IMR-90 (cell line): ENCODE measurements around the gene RUSF1. TPM values are rescaled to one million over a fixed set of nuclear protein-coding genes. Genes with fewer than 3 reads are reported as not detected.

Source experiments
- ATAC-seq: fragments of 200-7000 bp; cut with Tn5 transposase; 2 replicates; pipeline ENCODE4 v1.9.1; 2020; ENCODE audit warnings: low read depth, mild to moderate bottlenecking, moderate library complexity
- BruUV-seq: library from RNA; stranded (reverse); fragments of 400-500 nt; replicated peaks from 2 replicates; lab custom pipeline; 2021; lab: Mats Ljungman, UMichigan
- CTCF ChIA-PET: fragments of 300-600 bp; formaldehyde crosslinking; extraction: SDS; loops from one replicate; lab custom pipeline; 2021; ENCODE audit warnings: antibody characterized with exemption; lab: Yijun Ruan, JAX
- POLR2A ChIA-PET: fragments of 300-600 bp; sonication (Branson Sonifier 250); formaldehyde crosslinking; loops from one replicate; lab custom pipeline; 2022; ENCODE audit warnings: antibody characterized with exemption; ENCODE audit not compliant: unreplicated experiment; lab: Charles Lee
- DNase-seq: peaks from one replicate; pipeline ENCODE4 v3.0.0; 2013
- H2AFZ ChIP-seq: replicated peaks from 2 replicates; pipeline ENCODE3; 2013; ENCODE audit warnings: low read length, mild to moderate bottlenecking; ENCODE audit not compliant: poor library complexity
- H2AK5ac ChIP-seq: 2 replicates; pipeline ENCODE4 v1.6.1; 2013; ENCODE audit warnings: low read depth, low read length, inconsistent platforms
- H2AK9ac ChIP-seq: replicated peaks from 2 replicates; pipeline ENCODE3; 2013; ENCODE audit warnings: mild to moderate bottlenecking, low read depth, low read length, moderate library complexity; ENCODE audit not compliant: poor library complexity
- H2BK120ac ChIP-seq: 2 replicates; pipeline ENCODE4 v1.6.1; 2013; ENCODE audit warnings: low read depth, low read length, inconsistent platforms
- H2BK15ac ChIP-seq: 3 replicates; pipeline ENCODE4 v1.6.1; 2013; ENCODE audit warnings: low read depth, low read length, inconsistent platforms
- H2BK20ac ChIP-seq: 2 replicates; pipeline ENCODE4 v1.6.1; 2013; ENCODE audit warnings: low read depth, mild to moderate bottlenecking, inconsistent platforms, low read length, moderate library complexity
- H2BK5ac ChIP-seq: 2 replicates; pipeline ENCODE4 v1.6.1; 2013; ENCODE audit warnings: mild to moderate bottlenecking, low read depth, low read length, inconsistent platforms; ENCODE audit not compliant: poor library complexity, severe bottlenecking
- H3K14ac ChIP-seq: replicated peaks from 2 replicates; pipeline ENCODE4 v1.6.1; 2013; ENCODE audit warnings: low read depth, low read length, inconsistent platforms
- H3K18ac ChIP-seq: 2 replicates; pipeline ENCODE4 v1.6.1; 2013; ENCODE audit warnings: low read depth, low read length, control low read depth
- H3K23ac ChIP-seq: 2 replicates; pipeline ENCODE4 v1.6.1; 2013; ENCODE audit warnings: low read depth, low read length, inconsistent platforms
- H3K27ac ChIP-seq: 2 replicates; pipeline ENCODE4 v1.5.1; 2013; ENCODE audit warnings: mild to moderate bottlenecking, control low read depth, low read length; ENCODE audit not compliant: insufficient read depth
- H3K27me3 ChIP-seq: 2 replicates; pipeline ENCODE4 v1.6.1; 2013; ENCODE audit warnings: low read length; ENCODE audit not compliant: control insufficient read depth, insufficient read depth
- H3K36me3 ChIP-seq: 2 replicates; pipeline ENCODE4 v1.6.1; 2013; ENCODE audit warnings: low read length, mixed read lengths; ENCODE audit not compliant: control insufficient read depth, insufficient read depth
- H3K4ac ChIP-seq: 2 replicates; pipeline ENCODE4 v1.6.1; 2013; ENCODE audit warnings: low read depth, low read length, inconsistent platforms
- H3K4me1 ChIP-seq: 2 replicates; pipeline ENCODE4 v1.6.1; 2013; ENCODE audit warnings: low read length, mixed read lengths; ENCODE audit not compliant: control insufficient read depth, insufficient read depth
- H3K4me2 ChIP-seq: 2 replicates; pipeline ENCODE4 v1.6.1; 2013; ENCODE audit warnings: low read depth, mild to moderate bottlenecking, control low read depth, low read length, moderate library complexity
- H3K4me3 ChIP-seq: 2 replicates; pipeline ENCODE4 v1.5.1; 2013; ENCODE audit warnings: low read depth, mild to moderate bottlenecking, control low read depth, low read length, moderate library complexity; ENCODE audit not compliant: insufficient read depth
- H3K56ac ChIP-seq: 2 replicates; pipeline ENCODE4 v1.6.1; 2013; ENCODE audit warnings: low read length, inconsistent platforms; ENCODE audit not compliant: insufficient read depth; ENCODE audit errors: extremely low read depth
- H3K79me1 ChIP-seq, 2 experiments: 2 replicates each; pipeline ENCODE4 v1.6.1; 2013; ENCODE audit warnings: low read length in 2 of 2, inconsistent platforms in 1 of 2, low read depth in 1 of 2
- H3K9ac ChIP-seq: 2 replicates; pipeline ENCODE4 v1.6.1; 2013; ENCODE audit warnings: low read depth, low read length, control low read depth
- H3K9me1 ChIP-seq: 2 replicates; pipeline ENCODE4 v1.6.1; 2013; ENCODE audit warnings: low read length, inconsistent platforms; ENCODE audit not compliant: insufficient read depth
- H3K9me3 ChIP-seq: 2 replicates; pipeline ENCODE4 v1.6.1; 2013; ENCODE audit warnings: low read length; ENCODE audit not compliant: control insufficient read depth, insufficient read depth
- H4K20me1 ChIP-seq: 2 replicates; pipeline ENCODE4 v1.6.1; 2013; ENCODE audit warnings: low read length, inconsistent platforms; ENCODE audit not compliant: insufficient read depth
- H4K5ac ChIP-seq: 2 replicates; pipeline ENCODE4 v1.6.1; 2013; ENCODE audit warnings: mild to moderate bottlenecking, low read depth, low read length, control low read depth
- H4K8ac ChIP-seq, 2 experiments: 2 replicates each; pipeline ENCODE4 v1.6.1; 2013; ENCODE audit warnings: low read depth in 2 of 2, low read length in 2 of 2, control low read depth in 1 of 2, inconsistent platforms in 1 of 2
- H4K91ac ChIP-seq: 2 replicates; pipeline ENCODE4 v1.6.1; 2013; ENCODE audit warnings: low read depth, low read length, inconsistent platforms; ENCODE audit not compliant: insufficient read depth
- BHLHE40 ChIP-seq: fragments of 150-350 bp; IDR thresholded peaks from 2 replicates; pipeline ENCODE4 v1.6.1; 2016; ENCODE audit warnings: mild to moderate bottlenecking, low read depth, low read length
- CEBPB ChIP-seq: IDR thresholded peaks from 2 replicates; pipeline ENCODE4 v1.6.1; 2012; ENCODE audit warnings: low read depth, low read length, improper control_type of control experiment
- CHD1 ChIP-seq: IDR thresholded peaks from 2 replicates; pipeline ENCODE4 v1.6.1; 2012; ENCODE audit warnings: low read depth, low read length, improper control_type of control experiment
- CTCF ChIP-seq: conservative IDR thresholded peaks from 2 replicates; pipeline ENCODE4 v1.5.1; 2012; ENCODE audit warnings: mild to moderate bottlenecking, low read depth, low read length, improper control_type of control experiment
- ELK1 ChIP-seq: fragments of 150-350 bp; IDR thresholded peaks from 2 replicates; pipeline ENCODE4 v1.6.1; 2016; ENCODE audit warnings: low read depth, mild to moderate bottlenecking, low read length, moderate library complexity, borderline replicate concordance
- FOS ChIP-seq: fragments of 150-350 bp; IDR thresholded peaks from 2 replicates; pipeline ENCODE4 v1.6.1; 2016; ENCODE audit warnings: low read depth, low read length
- MAFK ChIP-seq: IDR thresholded peaks from 2 replicates; pipeline ENCODE4 v1.6.1; 2012; ENCODE audit warnings: low read depth, low read length, improper control_type of control experiment
- MAZ ChIP-seq: IDR thresholded peaks from 2 replicates; pipeline ENCODE4 v1.6.1; 2012; ENCODE audit warnings: low read depth, mild to moderate bottlenecking, low read length, improper control_type of control experiment, moderate library complexity, borderline replicate concordance
- MXI1 ChIP-seq: IDR thresholded peaks from 2 replicates; pipeline ENCODE4 v1.6.1; 2012; ENCODE audit warnings: low read depth, mild to moderate bottlenecking, low read length, moderate library complexity, borderline replicate concordance
- NFE2L2 ChIP-seq: fragments of 150-350 bp; IDR thresholded peaks from 2 replicates; pipeline ENCODE4 v1.6.1; 2016; ENCODE audit warnings: low read depth, mild to moderate bottlenecking, low read length
- POLR2A ChIP-seq: IDR thresholded peaks from 2 replicates; pipeline ENCODE4 v1.6.1; 2012; ENCODE audit warnings: mild to moderate bottlenecking, low read depth, low read length
- RAD21 ChIP-seq: IDR thresholded peaks from 2 replicates; pipeline ENCODE4 v1.6.1; 2012; ENCODE audit warnings: low read length, improper control_type of control experiment
- RFX5 ChIP-seq: IDR thresholded peaks from 2 replicates; pipeline ENCODE4 v1.8.0; 2012; ENCODE audit warnings: low read depth, mild to moderate bottlenecking, low read length, moderate library complexity
- SMC3 ChIP-seq: fragments of 150-350 bp; IDR thresholded peaks from 2 replicates; pipeline ENCODE4 v1.6.1; 2016; ENCODE audit warnings: low read depth, mild to moderate bottlenecking, antibody characterized with exemption, low read length, moderate library complexity
- USF2 ChIP-seq: fragments of 150-350 bp; IDR thresholded peaks from 2 replicates; pipeline ENCODE4 v1.6.1; 2017; ENCODE audit warnings: mild to moderate bottlenecking, antibody characterized with exemption, low read length, low read depth
- WGBS, 2 experiments: methylation state at CpG; one replicate each; pipeline versions ENCODE4 v1.1.5 to v1.1.7; 2013; ENCODE audit warnings: missing lambda C conversion rate in 2 of 2; ENCODE audit not compliant: insufficient read length in 1 of 2; ENCODE audit errors: extremely low coverage in 2 of 2; 5-methylcytosine and 5-hydroxymethylcytosine counted together
- dilution Hi-C: fragments of 300-500 bp; cut with HindIII; formaldehyde crosslinking; loops from one replicate; pipeline ENCODE4 v1.14.3; 2018; ENCODE audit warnings: low sequenced_read_pairs; ENCODE audit not compliant: unreplicated experiment
- in situ Hi-C: fragments of 300-500 bp; cut with MboI; formaldehyde crosslinking; loops from 3 replicates; pipeline ENCODE4 v1.14.3; 2019; ENCODE audit warnings: low sequenced_read_pairs, inconsistent platforms, mixed read lengths
- intact Hi-C: fragments of 100-400 bp; cut with micrococcal nuclease; formaldehyde crosslinking; loops from 2 replicates; pipeline ENCODE4 v1.10.0; 2022
- polyA plus RNA-seq, 3 experiments: library from polyadenylated mRNA; depleted of rRNA; stranded (reverse); fragments of >200 nt; gene quantifications; 2 replicates each; pipeline ENCODE4 v1.2.3, GENCODE V29; 2012; ENCODE audit warnings: low replicate concordance in 1 of 3
- total RNA-seq: library from RNA; depleted of rRNA; stranded (reverse); fragments of >200 nt; gene quantifications from 2 replicates; pipeline ENCODE4 v1.2.3, GENCODE V29; 2012

Gene RUSF1
- total and polyA plus RNA-seq, 2 of the 4 experiments (the other 2 are of a cell fraction), result 22.9 to 65.0 TPM

GRCh38 chr16:31471241-31471874 is 36.8 kb downstream of the RUSF1 start:
- H3K9ac ChIP-seq, result peak overlapping the region; percentile 96
- peaks cover 39% of the 10 kb centered on the region for H3K36me3 ChIP-seq
- H3K4me3 ChIP-seq, result peak overlapping the region; percentile 70
- H3K18ac ChIP-seq, result peak overlapping the region; percentile 96
- ATAC-seq (peak; percentile 1; the same call in 1 of the 2 replicates), DNase-seq (peak; percentile 17)
- no peaks in the 10 kb centered on the region for H3K27me3 ChIP-seq
- peak overlapping the region; percentile 98 for H3K23ac ChIP-seq
- peak overlapping the region; percentile 47 for H2BK20ac ChIP-seq
- peaks cover 22% of the 10 kb centered on the region; the same call in 1 of the 2 replicates for H3K9me1 ChIP-seq
- dilution Hi-C loops (no loop called here), intact Hi-C loops (no loop called here), in situ Hi-C loops (loop anchor here (25.0 kb wide), 1 partner anchor 391 kb away; the partner anchor contains the start of gene ZNF267)
- H3K9me3 ChIP-seq, result no peaks in the 10 kb centered on the region
- peak overlapping the region; percentile 100 for H3K4ac ChIP-seq
- peak overlapping the region; percentile 99 for H2AK5ac ChIP-seq
- peaks cover 38% of the 10 kb centered on the region for H4K20me1 ChIP-seq
- peak overlapping the region; percentile 88 for H3K27ac ChIP-seq
- peak overlapping the region; percentile 51; the same call in 2 of the 3 replicates for H2BK15ac ChIP-seq
- peak overlapping the region; percentile 99 for H4K5ac ChIP-seq
- WGBS, 2 experiments, result 60% methylated on average over 5 of the region's 15 CpGs; no CpG with 5 or more reads in 1 of the 2 experiments
- peaks cover 18 to 58% of the 10 kb centered on the region in 2 experiments; a peak in 3 of 4 replicates for H3K79me1 ChIP-seq
- peak overlapping the region; percentile 93 for H3K4me2 ChIP-seq
- peaks cover 13% of the 10 kb centered on the region for H3K4me1 ChIP-seq
- peak overlapping the region; percentile 87 for H2BK5ac ChIP-seq
- peak overlapping the region; percentile 88 for H2AFZ ChIP-seq
- H4K91ac ChIP-seq, result peak overlapping the region; percentile 98
- ChIA-PET CTCF (interaction anchor here (1.0 kb wide), 1 partner anchor 243 kb away, joined by 3 read pairs; no protein-coding TSS in a partner anchor), POLR2A (interaction anchor here (0.6 to 1.5 kb wide), 2 partner anchors 11 to 474 kb away, joined by 6 to 16 read pairs; partner anchors contain the start of gene ARMC5)
- peak overlapping the region; percentile 100 for H3K14ac ChIP-seq
- peak overlapping the region; percentile 87 for H2BK120ac ChIP-seq
- BruUV-seq, result no TSS peak
- H2AK9ac ChIP-seq, result peak overlapping the region; percentile 98
- peak overlapping the region; percentile 94 to 98 for H4K8ac ChIP-seq
- peak overlapping the region; percentile 96 for H3K56ac ChIP-seq
- TF ChIP-seq USF2, result no peak
- no peak for TF ChIP-seq MAFK
- TF ChIP-seq CTCF, result no peak
- no peak for TF ChIP-seq MAZ
- TF ChIP-seq NFE2L2, result no peak
- TF ChIP-seq FOS, result no peak
- no peak for TF ChIP-seq CHD1
- TF ChIP-seq ELK1, result no peak
- no peak for TF ChIP-seq POLR2A
- no peak for TF ChIP-seq CEBPB
- TF ChIP-seq RFX5, result no peak
- TF ChIP-seq RAD21, result no peak
- TF ChIP-seq SMC3, result no peak
- TF ChIP-seq MXI1, result no peak
- TF ChIP-seq BHLHE40, result no peak
